Transverse colon (tissue), 4 donors: ENCODE data around the gene GSG1L2.

Experiments used
- CTCF ChIP-seq, 5 experiments: fragments of 200-600 bp in 3 of 5; fragments of 450-650 bp in 2 of 5; sonication (generic) in 3 of 5; IDR thresholded peaks; 1 replicate in 2 of 5; 2 replicates in 3 of 5; pipeline ENCODE4 v1.5.1; 2016 to 2017; ENCODE audit warnings: antibody characterized with exemption in 5 of 5, inconsistent platforms in 3 of 5, mild to moderate bottlenecking in 2 of 5, moderate library complexity in 1 of 5
- EP300 ChIP-seq: sonication (generic); formaldehyde crosslinking; IDR thresholded peaks from one replicate; pipeline ENCODE4 v1.6.1; 2017; ENCODE audit warnings: antibody characterized with exemption, low read depth
- POLR2A ChIP-seq: fragments of 450-650 bp; IDR thresholded peaks from one replicate; pipeline ENCODE4 v1.6.1; 2016; ENCODE audit warnings: antibody characterized with exemption, mild to moderate bottlenecking, moderate library complexity
- POLR2AphosphoS5 ChIP-seq, 3 donors: sonication (generic); formaldehyde crosslinking; IDR thresholded peaks; one replicate each; pipeline ENCODE4 v1.6.1; 2016; ENCODE audit warnings: antibody characterized with exemption in 3 of 3

- no peak for TF ChIP-seq POLR2AphosphoS5 (IDR thresholded peaks at IDR 0.05)
- no peak for TF ChIP-seq CTCF (IDR thresholded peaks at IDR 0.05)
- TF ChIP-seq POLR2A, result no peak
- TF ChIP-seq EP300, result no peak
These were observed 39.0 kb upstream of the GSG1L2 start for GRCh38 chr17:9860851-9861250.
